Measurements from ENCODE around the gene PGLYRP4.

GRCh38 chr1:153343811-153344717, 4.6 kb downstream of the PGLYRP4 start:
- TF ChIP-seq, protein P1, sequence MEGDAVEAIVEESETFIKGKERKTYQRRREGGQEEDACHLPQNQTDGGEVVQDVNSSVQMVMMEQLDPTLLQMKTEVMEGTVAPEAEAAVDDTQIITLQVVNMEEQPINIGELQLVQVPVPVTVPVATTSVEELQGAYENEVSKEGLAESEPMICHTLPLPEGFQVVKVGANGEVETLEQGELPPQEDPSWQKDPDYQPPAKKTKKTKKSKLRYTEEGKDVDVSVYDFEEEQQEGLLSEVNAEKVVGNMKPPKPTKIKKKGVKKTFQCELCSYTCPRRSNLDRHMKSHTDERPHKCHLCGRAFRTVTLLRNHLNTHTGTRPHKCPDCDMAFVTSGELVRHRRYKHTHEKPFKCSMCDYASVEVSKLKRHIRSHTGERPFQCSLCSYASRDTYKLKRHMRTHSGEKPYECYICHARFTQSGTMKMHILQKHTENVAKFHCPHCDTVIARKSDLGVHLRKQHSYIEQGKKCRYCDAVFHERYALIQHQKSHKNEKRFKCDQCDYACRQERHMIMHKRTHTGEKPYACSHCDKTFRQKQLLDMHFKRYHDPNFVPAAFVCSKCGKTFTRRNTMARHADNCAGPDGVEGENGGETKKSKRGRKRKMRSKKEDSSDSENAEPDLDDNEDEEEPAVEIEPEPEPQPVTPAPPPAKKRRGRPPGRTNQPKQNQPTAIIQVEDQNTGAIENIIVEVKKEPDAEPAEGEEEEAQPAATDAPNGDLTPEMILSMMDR (IDR thresholded peaks at IDR 0.05) = no peak
- TF ChIP-seq ZFX (IDR thresholded peaks at IDR 0.05; ENCODE audit: borderline replicate concordance) = no peak

All from 22Rv1 (cell line).